HFF-Myc (cell line): ENCODE results near the gene FAM9B.
"Not testable (repeated sequence)": the region's sequence is repeated elsewhere in the genome, so short reads cannot be mapped to it uniquely, and the experiment has no call there.

Experiments used
- DNase-seq: peaks from one replicate; pipeline ENCODE4 v3.0.0-alpha.2; 2011; ENCODE audit warnings: low read depth; ENCODE audit errors: extremely low read depth
- H3K4me3 ChIP-seq: replicated peaks from 2 replicates; pipeline ENCODE4 v1.5.1; 2011; ENCODE audit warnings: low read depth, mild to moderate bottlenecking, control low read depth, low read length
- CTCF ChIP-seq: IDR thresholded peaks from 2 replicates; pipeline ENCODE4 v1.5.1; 2012; ENCODE audit warnings: mild to moderate bottlenecking, low read depth, low read length, control low read depth; ENCODE audit errors: missing control alignments

Gene FAM9B

GRCh38 chrX:9033586-9033985 lies 341 bp downstream of the FAM9B start:
- no peak for DNase-seq
- H3K4me3 ChIP-seq: no peak overlapping the region
- no peak for TF ChIP-seq CTCF

GRCh38 chrX:9033179-9033578 lies 748 bp downstream of the FAM9B start:
- TF ChIP-seq CTCF: no peak
- no peak for DNase-seq
- no peak overlapping the region for H3K4me3 ChIP-seq

- DNase-seq: no peak
- no peak for TF ChIP-seq CTCF
- H3K4me3 ChIP-seq: no peak overlapping the region
Measured at GRCh38 chrX:9023293-9023692, 10.6 kb downstream of the FAM9B start.

- DNase-seq: no peak
- no peak overlapping the region for H3K4me3 ChIP-seq
- TF ChIP-seq CTCF: no peak
Measured at GRCh38 chrX:9019151-9019550, 14.8 kb downstream of the FAM9B start.

- not testable (repeated sequence) for H3K4me3 ChIP-seq, DNase-seq
Measured at GRCh38 chrX:9018332-9018731, 15.6 kb downstream of the FAM9B start.

- no peak for DNase-seq
- no peak for TF ChIP-seq CTCF
- no peak overlapping the region for H3K4me3 ChIP-seq
Measured at GRCh38 chrX:9003041-9003440, 30.9 kb downstream of the FAM9B start.

GRCh38 chrX:8988446-8988845 lies 45.5 kb downstream of the FAM9B start:
- DNase-seq: peak; percentile 4
- TF ChIP-seq CTCF: no peak
- H3K4me3 ChIP-seq: no peak overlapping the region
